Measurements from ENCODE around the gene SRGAP1. TPM values are rescaled to one million over a fixed set of nuclear protein-coding genes. Genes with fewer than 3 reads are reported as not detected.

The SRGAP1 gene
- total RNA-seq, 1 donor from 2014 or later, result 14.8 TPM

DNA sequence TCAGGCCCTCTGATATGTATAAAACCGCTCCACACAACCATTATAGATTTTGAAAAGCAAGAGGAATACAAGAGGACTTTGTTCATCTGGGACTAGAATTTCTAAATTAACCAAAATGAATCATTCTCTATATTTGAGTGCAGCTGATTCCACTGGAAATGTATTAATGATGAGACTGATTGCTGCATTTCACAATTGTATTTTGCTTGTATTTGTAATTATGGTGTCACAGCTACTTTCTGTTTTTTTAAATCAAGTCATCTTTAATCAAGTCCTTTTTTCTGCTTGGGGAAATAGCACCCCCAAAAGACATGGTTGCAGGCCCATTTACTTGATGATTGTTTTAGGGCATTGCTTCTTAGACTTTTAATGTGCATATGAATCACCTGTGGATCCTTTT lies 215.2 kb downstream of the SRGAP1 start:
- peaks cover 24% of the 10 kb centered on the region for H3K4me1 Mint-ChIP-seq
- H3K36me3 Mint-ChIP-seq (ENCODE audit: low read depth), result peaks cover 9% of the 10 kb centered on the region
- H3K27ac Mint-ChIP-seq (ENCODE audit: unreplicated experiment), result no peak overlapping the region
- DNase-seq (ENCODE audit: low read depth, low spot score), result no peak
- no peak overlapping the region for H3K4me3 Mint-ChIP-seq
- no peaks in the 10 kb centered on the region for H3K27me3 Mint-ChIP-seq (ENCODE audit: low read depth)
- TF ChIP-seq CTCF (conservative IDR thresholded peaks at IDR 0.05), result no peak
- H3K9me3 Mint-ChIP-seq, result peaks cover 6% of the 10 kb centered on the region

GRCh38 chr12:64061868-64062375 lies 217.4 kb downstream of the SRGAP1 start:
- H3K27me3 Mint-ChIP-seq (ENCODE audit: low read depth), result no peaks in the 10 kb centered on the region
- H3K4me3 Mint-ChIP-seq, result no peak overlapping the region
- TF ChIP-seq CTCF (conservative IDR thresholded peaks at IDR 0.05), result no peak
- H3K36me3 Mint-ChIP-seq (ENCODE audit: low read depth), result peaks cover 3% of the 10 kb centered on the region
- H3K9me3 Mint-ChIP-seq, result no peaks in the 10 kb centered on the region
- DNase-seq (ENCODE audit: low read depth, low spot score), result no peak
- no peak overlapping the region for H3K27ac Mint-ChIP-seq (ENCODE audit: unreplicated experiment)
- H3K4me1 Mint-ChIP-seq, result peaks cover 19% of the 10 kb centered on the region

DNA sequence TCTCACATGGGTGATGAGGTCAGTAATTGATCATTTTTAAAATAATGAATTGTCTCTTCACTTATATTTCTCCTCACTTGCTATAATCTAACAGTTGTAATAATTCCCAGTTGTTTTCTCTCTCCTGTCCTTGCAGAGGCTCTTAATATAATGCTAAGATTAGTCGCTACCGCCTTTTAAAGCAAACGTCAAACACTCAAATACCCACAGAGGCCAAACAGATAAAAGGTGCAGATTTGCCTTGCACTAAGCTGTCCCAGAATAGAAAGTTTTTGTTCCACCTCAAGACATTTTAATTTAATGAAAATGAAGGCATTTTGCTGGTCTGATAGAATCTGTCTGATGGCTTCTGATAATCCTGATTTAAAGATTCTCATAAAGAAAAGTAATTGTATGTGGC lies 218.6 kb downstream of the SRGAP1 start:
- Mint-ChIP-seq H3K27ac (ENCODE audit: unreplicated experiment) (no peak overlapping the region), H3K4me1 (peaks cover 13% of the 10 kb centered on the region), H3K27me3 (ENCODE audit: low read depth) (no peaks in the 10 kb centered on the region), H3K36me3 (ENCODE audit: low read depth) (peaks cover 3% of the 10 kb centered on the region), H3K9me3 (no peaks in the 10 kb centered on the region), H3K4me3 (no peak overlapping the region)
- no peak for TF ChIP-seq CTCF (conservative IDR thresholded peaks at IDR 0.05)
- no peak for DNase-seq (ENCODE audit: low read depth, low spot score)

DNA sequence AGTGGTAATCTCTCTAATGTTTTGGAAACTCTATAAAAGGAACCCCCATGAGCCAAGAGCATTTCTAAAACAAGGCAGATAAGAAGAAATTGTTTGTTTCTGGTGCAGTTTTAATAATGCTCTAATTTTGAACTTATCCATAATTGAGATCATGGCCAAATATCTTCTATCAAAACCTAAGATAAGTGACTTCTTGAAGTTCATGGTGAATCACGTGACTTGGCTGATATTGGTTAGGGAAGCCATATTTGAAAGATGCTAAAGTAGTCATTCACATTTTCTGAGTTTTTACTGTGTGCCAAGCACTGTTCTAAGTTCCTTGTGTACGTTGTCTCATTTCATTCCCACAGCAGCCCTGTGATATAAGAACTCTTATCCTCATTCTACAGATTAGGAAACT lies 219.7 kb downstream of the SRGAP1 start:
- DNase-seq (ENCODE audit: low read depth, low spot score), result no peak
- no peaks in the 10 kb centered on the region for H3K27me3 Mint-ChIP-seq (ENCODE audit: low read depth)
- H3K9me3 Mint-ChIP-seq, result no peaks in the 10 kb centered on the region
- peaks cover 3% of the 10 kb centered on the region for H3K36me3 Mint-ChIP-seq (ENCODE audit: low read depth)
- TF ChIP-seq CTCF (conservative IDR thresholded peaks at IDR 0.05), result no peak
- H3K27ac Mint-ChIP-seq (ENCODE audit: unreplicated experiment), result no peak overlapping the region
- H3K4me3 Mint-ChIP-seq, result no peak overlapping the region
- peaks cover 3% of the 10 kb centered on the region for H3K4me1 Mint-ChIP-seq

GRCh38 chr12:64064706-64065105 lies 220.2 kb downstream of the SRGAP1 start:
- H3K9me3 Mint-ChIP-seq, result no peaks in the 10 kb centered on the region
- no peaks in the 10 kb centered on the region for H3K4me1 Mint-ChIP-seq
- no peak for DNase-seq (ENCODE audit: low read depth, low spot score)
- peaks cover 3% of the 10 kb centered on the region for H3K36me3 Mint-ChIP-seq (ENCODE audit: low read depth)
- no peak overlapping the region for H3K27ac Mint-ChIP-seq (ENCODE audit: unreplicated experiment)
- no peak for TF ChIP-seq CTCF (conservative IDR thresholded peaks at IDR 0.05)
- no peaks in the 10 kb centered on the region for H3K27me3 Mint-ChIP-seq (ENCODE audit: low read depth)
- no peak overlapping the region for H3K4me3 Mint-ChIP-seq
